Activated T-helper 1 cell treated with anti-CD3 and anti-CD28 coated beads, Interleukin-12 subunit alpha, Interleukin-12 subunit beta, Interleukin-2, Interleukin-4 antibody, amounts not matched to agents 30 ng/mL and 10 ng/mL and 1 ng/mL, durations not matched to agents 14 hours and 24 hours and 36 hours (primary cell): ENCODE results near the gene THSD4. TPM values are rescaled to one million over a fixed set of nuclear protein-coding genes. Genes with fewer than 3 reads are reported as not detected.

Experiments
- DNase-seq: peaks from one replicate; pipeline ENCODE4 v3.0.0; 2021; ENCODE audit warnings: low spot score
- H3K27ac Mint-ChIP-seq: one replicate; pipeline ENCODE4 v1.8.0; 2021; ENCODE audit warnings: mild to moderate bottlenecking, mixed read lengths
- H3K27me3 Mint-ChIP-seq: one replicate; pipeline ENCODE4 v1.8.0; 2022; ENCODE audit warnings: mild to moderate bottlenecking, moderate library complexity, mixed read lengths; ENCODE audit not compliant: insufficient read depth
- H3K36me3 Mint-ChIP-seq: one replicate; pipeline ENCODE4 v1.8.0; 2021; ENCODE audit warnings: low read depth, mixed read lengths
- H3K4me1 Mint-ChIP-seq: one replicate; pipeline ENCODE4 v1.8.0; 2021; ENCODE audit warnings: low read depth, mixed read lengths
- H3K4me3 Mint-ChIP-seq: one replicate; pipeline ENCODE4 v1.8.0; 2021; ENCODE audit warnings: mild to moderate bottlenecking, moderate library complexity, mixed read lengths
- H3K9me3 Mint-ChIP-seq: one replicate; pipeline ENCODE4 v1.8.0; 2021; ENCODE audit warnings: mixed read lengths
- intact Hi-C: fragments of 100-400 bp; cut with micrococcal nuclease; formaldehyde crosslinking; loops from one replicate; pipeline ENCODE4 v1.15.1; 2024
- total RNA-seq: library from RNA; stranded (reverse); gene quantifications from 2 replicates; pipeline ENCODE4 v1.2.3, GENCODE V29; 2022

The THSD4 gene
- total RNA-seq, 1 donor from 2014 or later, result not detected

DNA sequence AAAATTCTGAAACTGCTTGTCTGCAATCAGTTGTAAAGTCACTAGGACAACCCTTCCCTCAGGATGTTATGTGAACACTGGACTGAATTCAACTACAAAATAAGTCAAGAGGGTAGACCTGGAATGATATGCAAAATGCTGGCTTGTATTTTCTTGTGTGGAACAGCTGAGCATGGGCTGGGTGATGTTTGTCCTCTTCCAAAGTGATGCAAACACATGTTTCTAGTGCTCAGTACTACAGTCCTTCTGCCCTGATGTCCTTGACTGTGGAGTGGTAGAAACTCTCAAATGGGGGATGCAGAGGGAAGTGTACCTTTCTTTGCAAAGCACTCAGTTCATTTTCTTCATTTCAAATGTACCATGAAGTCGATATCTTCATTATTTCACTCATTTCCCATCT is 258.6 kb downstream of the THSD4 start:
- H3K27me3 Mint-ChIP-seq, result peaks cover 2% of the 10 kb centered on the region
- H3K9me3 Mint-ChIP-seq, result peaks cover 31% of the 10 kb centered on the region
- H3K27ac Mint-ChIP-seq, result no peak overlapping the region
- H3K4me3 Mint-ChIP-seq, result no peak overlapping the region
- intact Hi-C loops, result no loop called here
- DNase-seq, result no peak
- peaks cover 12% of the 10 kb centered on the region for H3K36me3 Mint-ChIP-seq
- H3K4me1 Mint-ChIP-seq, result peaks cover 19% of the 10 kb centered on the region

DNA sequence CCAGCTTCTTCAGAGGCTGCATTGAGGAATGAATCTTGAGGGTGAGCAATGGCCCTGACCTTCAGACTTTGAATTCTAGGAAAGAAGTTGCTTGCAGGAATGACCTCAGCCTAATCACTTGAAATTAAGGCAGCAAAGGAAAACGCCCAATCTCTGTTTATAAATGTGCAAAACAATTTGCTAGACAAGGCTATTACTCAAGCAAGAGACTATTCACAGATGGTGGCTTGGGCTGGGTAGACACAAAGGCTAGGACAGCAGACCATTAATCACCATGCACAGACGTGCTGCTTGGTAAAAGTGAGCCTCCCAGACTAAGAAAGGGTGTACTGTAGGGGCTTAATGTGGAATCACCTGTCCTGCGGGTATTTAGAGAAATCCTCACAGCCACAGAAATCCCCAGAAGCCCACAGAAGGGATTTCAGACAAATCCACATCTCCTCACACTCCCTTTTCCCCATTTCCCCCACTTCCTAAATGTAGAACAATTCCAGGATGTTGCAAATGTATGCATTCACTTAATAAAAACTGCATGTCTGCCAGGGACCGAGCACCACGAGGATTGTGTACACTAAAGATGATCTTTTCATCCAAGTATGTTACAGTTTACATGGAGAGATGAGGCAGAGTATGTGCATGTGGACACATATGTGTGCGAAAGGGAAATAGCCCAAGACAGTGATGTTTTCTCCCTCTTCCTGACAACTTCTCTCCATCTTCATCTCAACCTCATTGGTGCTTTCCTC is 259.5 kb downstream of the THSD4 start:
- H3K27me3 Mint-ChIP-seq, result peaks cover 2% of the 10 kb centered on the region
- H3K4me1 Mint-ChIP-seq, result peaks cover 19% of the 10 kb centered on the region
- peaks cover 29% of the 10 kb centered on the region for H3K9me3 Mint-ChIP-seq
- peaks cover 11% of the 10 kb centered on the region for H3K36me3 Mint-ChIP-seq
- no peak overlapping the region for H3K4me3 Mint-ChIP-seq
- no peak for DNase-seq
- no peak overlapping the region for H3K27ac Mint-ChIP-seq
- intact Hi-C loops, result no loop called here

GRCh38 chr15:71375934-71376333 is 260.7 kb downstream of the THSD4 start:
- no peak overlapping the region for H3K27ac Mint-ChIP-seq
- H3K4me1 Mint-ChIP-seq, result peaks cover 19% of the 10 kb centered on the region
- H3K4me3 Mint-ChIP-seq, result no peak overlapping the region
- no peaks in the 10 kb centered on the region for H3K27me3 Mint-ChIP-seq
- intact Hi-C loops, result no loop called here
- peaks cover 17% of the 10 kb centered on the region for H3K9me3 Mint-ChIP-seq
- DNase-seq, result no peak
- H3K36me3 Mint-ChIP-seq, result peaks cover 5% of the 10 kb centered on the region

- peaks cover 3% of the 10 kb centered on the region for H3K9me3 Mint-ChIP-seq
- intact Hi-C loops, result no loop called here
- no peaks in the 10 kb centered on the region for H3K36me3 Mint-ChIP-seq
- no peak overlapping the region for H3K27ac Mint-ChIP-seq
- DNase-seq, result no peak
- H3K4me1 Mint-ChIP-seq, result no peaks in the 10 kb centered on the region
- no peaks in the 10 kb centered on the region for H3K27me3 Mint-ChIP-seq
- no peak overlapping the region for H3K4me3 Mint-ChIP-seq
These were observed 264.6 kb downstream of the THSD4 start for GRCh38 chr15:71379893-71380292.

GRCh38 chr15:71380345-71380744 is 265.1 kb downstream of the THSD4 start:
- Mint-ChIP-seq H3K27ac (no peak overlapping the region), H3K4me3 (no peak overlapping the region), H3K36me3 (no peaks in the 10 kb centered on the region), H3K9me3 (peaks cover 1% of the 10 kb centered on the region), H3K4me1 (no peaks in the 10 kb centered on the region), H3K27me3 (peaks cover 3% of the 10 kb centered on the region)
- intact Hi-C loops, result no loop called here
- DNase-seq, result no peak

DNA sequence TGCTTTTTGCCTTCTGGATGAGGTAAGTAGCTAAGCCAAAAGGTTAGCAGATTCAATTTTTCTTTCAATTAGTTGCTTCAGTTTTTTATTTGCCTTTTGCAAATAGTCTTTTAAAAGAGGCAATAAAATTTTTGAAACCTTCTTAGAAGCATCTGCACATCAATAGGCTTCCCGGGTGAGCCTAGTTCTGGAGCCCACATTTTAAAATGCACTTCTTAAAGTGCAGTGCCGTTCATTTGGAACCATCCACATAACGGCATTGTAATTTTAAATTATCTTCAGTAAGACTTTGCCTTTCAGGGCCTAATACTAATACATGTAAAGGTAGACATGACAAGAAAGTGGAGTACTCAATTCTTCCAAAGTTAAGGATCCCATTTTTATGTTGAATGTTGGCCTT is 269.2 kb downstream of the THSD4 start:
- Mint-ChIP-seq H3K4me1 (no peaks in the 10 kb centered on the region), H3K36me3 (no peaks in the 10 kb centered on the region), H3K27me3 (peaks cover 30% of the 10 kb centered on the region), H3K27ac (no peak overlapping the region), H3K4me3 (no peak overlapping the region), H3K9me3 (no peaks in the 10 kb centered on the region)
- intact Hi-C loops, result no loop called here
- DNase-seq, result no peak

DNA sequence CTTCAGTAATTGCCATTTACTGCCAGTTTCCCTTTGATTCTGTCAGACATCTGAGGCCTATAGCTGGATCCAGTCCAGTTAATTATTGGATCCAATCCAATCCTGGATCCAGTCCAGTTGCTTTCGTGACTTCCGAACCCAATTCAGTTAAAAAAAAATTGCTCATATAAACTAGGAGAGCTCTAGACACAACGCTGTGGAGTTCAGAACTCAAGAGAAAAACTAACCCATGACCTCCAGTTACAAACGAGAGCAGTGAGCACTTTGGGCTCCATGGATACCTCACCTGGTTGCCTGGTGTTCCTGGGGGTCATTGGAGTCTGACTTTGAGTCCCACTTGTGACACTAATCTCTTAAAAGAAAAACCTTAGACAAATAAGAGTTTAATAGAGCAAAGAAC is 269.8 kb downstream of the THSD4 start:
- Mint-ChIP-seq H3K27me3 (peaks cover 30% of the 10 kb centered on the region), H3K9me3 (no peaks in the 10 kb centered on the region), H3K36me3 (no peaks in the 10 kb centered on the region), H3K4me1 (no peaks in the 10 kb centered on the region), H3K27ac (no peak overlapping the region), H3K4me3 (no peak overlapping the region)
- DNase-seq, result no peak
- intact Hi-C loops, result no loop called here

- Mint-ChIP-seq H3K4me3 (no peak overlapping the region), H3K4me1 (no peaks in the 10 kb centered on the region), H3K27ac (no peak overlapping the region), H3K27me3 (peaks cover 30% of the 10 kb centered on the region), H3K9me3 (no peaks in the 10 kb centered on the region), H3K36me3 (no peaks in the 10 kb centered on the region)
- no peak for DNase-seq
- intact Hi-C loops, result no loop called here
These were observed 270.2 kb downstream of the THSD4 start for GRCh38 chr15:71385457-71385856.

DNA sequence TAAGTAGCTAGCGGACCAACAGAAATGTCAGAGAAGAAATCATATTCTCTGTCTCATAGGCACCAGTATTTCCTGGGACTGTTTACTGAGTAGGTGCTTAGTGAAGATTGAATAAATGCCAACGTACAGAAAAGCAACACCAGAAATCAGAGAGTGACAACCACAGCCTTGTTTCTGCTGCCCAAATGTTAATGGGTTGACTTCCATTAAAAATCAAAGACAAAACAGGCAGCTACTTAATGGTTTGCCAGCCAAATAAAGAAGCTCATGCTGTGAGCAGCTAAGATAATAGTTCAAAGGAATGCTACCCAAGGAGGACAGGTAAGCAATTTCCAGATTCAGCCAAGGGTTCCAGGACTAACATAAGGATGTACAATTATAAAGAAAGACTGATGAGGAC is 270.7 kb downstream of the THSD4 start:
- no peaks in the 10 kb centered on the region for H3K9me3 Mint-ChIP-seq
- intact Hi-C loops, result no loop called here
- peaks cover 30% of the 10 kb centered on the region for H3K27me3 Mint-ChIP-seq
- H3K27ac Mint-ChIP-seq, result no peak overlapping the region
- no peak overlapping the region for H3K4me3 Mint-ChIP-seq
- no peak for DNase-seq
- no peaks in the 10 kb centered on the region for H3K36me3 Mint-ChIP-seq
- H3K4me1 Mint-ChIP-seq, result no peaks in the 10 kb centered on the region

DNA sequence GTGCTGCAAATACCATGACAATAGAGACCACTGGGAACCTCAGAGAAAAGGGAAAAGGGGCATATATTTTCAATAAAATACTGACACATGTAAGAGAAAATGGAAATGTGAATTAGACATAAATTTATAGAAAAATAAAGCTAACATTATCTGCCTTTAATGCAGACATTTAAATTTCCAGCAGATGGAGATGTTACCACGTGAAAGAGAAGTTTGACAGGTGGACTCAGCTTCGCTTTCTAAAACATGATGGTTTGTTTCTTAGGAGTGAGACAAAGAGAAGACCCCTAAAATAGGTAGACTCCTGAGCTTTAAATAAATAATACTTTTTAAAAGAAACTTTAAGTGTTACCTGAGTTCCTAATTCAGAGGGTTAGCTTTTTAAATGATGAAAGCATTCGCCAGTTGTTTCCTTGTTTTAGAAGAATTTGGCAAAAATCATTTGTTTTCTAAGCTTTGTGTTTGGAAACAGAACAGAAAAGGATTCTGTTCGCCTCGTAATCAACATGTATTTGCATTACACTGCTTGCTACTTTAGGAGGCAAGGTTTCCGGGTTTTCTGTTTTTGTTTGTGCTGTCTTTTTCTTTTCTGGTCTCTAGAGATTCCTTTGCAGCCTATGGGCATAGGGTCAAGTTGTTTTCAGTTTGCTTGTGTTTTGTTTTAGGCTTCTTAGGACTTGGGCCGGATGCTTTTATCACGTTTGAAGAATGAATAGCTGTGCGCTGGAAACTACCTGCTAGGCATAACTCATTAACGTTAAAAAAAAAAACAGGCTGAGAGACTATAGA is 271.4 kb downstream of the THSD4 start:
- Mint-ChIP-seq H3K4me1 (no peaks in the 10 kb centered on the region), H3K27me3 (peaks cover 30% of the 10 kb centered on the region), H3K4me3 (no peak overlapping the region), H3K9me3 (no peaks in the 10 kb centered on the region), H3K36me3 (no peaks in the 10 kb centered on the region), H3K27ac (no peak overlapping the region)
- DNase-seq, result no peak
- intact Hi-C loops, result no loop called here

GRCh38 chr15:71387810-71388209 is 272.5 kb downstream of the THSD4 start:
- H3K4me3 Mint-ChIP-seq, result no peak overlapping the region

GRCh38 chr15:71390096-71390495 is 274.8 kb downstream of the THSD4 start:
- Mint-ChIP-seq H3K9me3 (no peaks in the 10 kb centered on the region), H3K27ac (no peak overlapping the region), H3K4me1 (no peaks in the 10 kb centered on the region), H3K4me3 (no peak overlapping the region), H3K27me3 (peaks cover 28% of the 10 kb centered on the region), H3K36me3 (no peaks in the 10 kb centered on the region)
- intact Hi-C loops, result no loop called here
- no peak for DNase-seq

More at GRCh38 chr15:71387810-71388209, 272.5 kb downstream of the THSD4 start:
- no peak overlapping the region for H3K27ac Mint-ChIP-seq
- no peaks in the 10 kb centered on the region for H3K4me1 Mint-ChIP-seq
- H3K9me3 Mint-ChIP-seq, result no peaks in the 10 kb centered on the region
- no peaks in the 10 kb centered on the region for H3K36me3 Mint-ChIP-seq
- no peak for DNase-seq
- intact Hi-C loops, result no loop called here
- H3K27me3 Mint-ChIP-seq, result peaks cover 30% of the 10 kb centered on the region

DNA sequence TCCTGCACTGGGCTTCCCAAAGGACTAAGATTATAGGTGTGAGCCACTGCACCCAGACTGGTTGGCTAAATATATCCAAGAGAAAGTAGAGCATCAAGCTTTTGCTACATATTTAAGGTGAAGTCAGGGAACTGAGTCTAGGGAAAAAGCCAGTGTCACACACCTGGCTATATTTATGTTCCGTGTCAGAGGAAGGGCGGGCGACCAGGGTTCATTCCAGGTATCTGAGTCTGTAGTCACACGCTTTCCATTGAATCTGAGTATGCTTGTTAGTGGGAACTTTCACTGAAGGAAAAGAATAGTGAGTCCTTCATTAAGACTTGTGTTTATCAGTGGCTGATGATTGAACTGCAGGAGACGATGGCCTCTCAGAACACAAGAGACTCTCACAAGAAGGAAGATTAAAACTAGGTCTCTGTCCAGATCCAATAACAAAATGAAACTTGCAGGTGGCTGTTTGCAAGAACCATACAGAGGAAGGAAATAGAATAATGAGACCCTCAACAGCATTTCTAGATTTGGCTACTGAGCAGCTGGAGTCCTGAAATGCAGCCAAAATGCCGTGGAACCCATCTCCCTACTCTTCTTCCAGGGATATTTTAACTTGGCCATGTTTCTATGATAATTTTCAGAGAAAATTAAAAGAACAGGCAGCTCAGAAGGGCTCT is 276.3 kb downstream of the THSD4 start:
- H3K4me1 Mint-ChIP-seq, result no peaks in the 10 kb centered on the region

More for the DNA sequence above, 276.3 kb downstream of the THSD4 start:
- Mint-ChIP-seq H3K9me3 (no peaks in the 10 kb centered on the region), H3K36me3 (no peaks in the 10 kb centered on the region), H3K4me3 (no peak overlapping the region), H3K27me3 (peaks cover 21% of the 10 kb centered on the region), H3K27ac (no peak overlapping the region)
- intact Hi-C loops, result no loop called here
- no peak for DNase-seq
